Right lung (tissue), 5 donors: Measurements from ENCODE around the gene EVI5. TPM values are rescaled to one million over a fixed set of nuclear protein-coding genes. Genes with fewer than 3 reads are reported as not detected.
A peak's percentile ranks its signal among the peaks of the same experiment; 100 is the strongest.
"Not testable (repeated sequence)": the region's sequence is repeated elsewhere in the genome, so short reads cannot be mapped to it uniquely, and the experiment has no call there.

ENCODE experiments used
- DNase-seq, 2 donors: peaks; one replicate each; pipeline ENCODE4 v3.0.0-alpha.2; 2013
- polyA plus RNA-seq, 5 donors: library from polyadenylated mRNA; unstranded; fragments of 120-200 nt; gene quantifications; one replicate each; pipeline versions ENCODE4 v1.2.1 to v1.2.3, GENCODE V29; 2013; ENCODE audit warnings: inconsistent platforms in 1 of 5, low replicate concordance in 1 of 5; ENCODE audit not compliant: insufficient read length in 5 of 5, insufficient read depth in 1 of 5

Gene EVI5
- polyA plus RNA-seq, 5 donors: 15.2 to 22.5 (median 21.7) TPM

- DNase-seq: no peak
Observed at GRCh38 chr1:92749024-92749634, 35.8 kb downstream of the EVI5 start.

DNA sequence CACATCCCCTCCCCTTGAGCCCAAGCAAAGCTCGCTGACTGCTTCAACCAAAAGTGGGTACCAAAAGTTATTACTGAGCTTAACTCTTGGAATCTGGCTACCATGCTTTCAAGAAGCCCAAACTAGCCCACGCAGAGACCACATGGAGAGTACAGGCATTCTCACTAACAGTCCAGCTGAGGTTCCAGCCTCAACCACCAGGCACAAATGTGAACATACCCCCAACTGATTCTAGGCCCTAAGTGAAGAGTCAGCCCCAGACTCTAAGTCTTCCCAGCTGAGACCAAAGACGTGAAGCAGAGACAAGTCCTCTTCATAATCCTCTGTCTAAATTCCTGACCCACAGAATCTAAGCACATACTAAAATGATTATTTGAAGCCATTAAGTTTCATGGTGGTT, 36.8 kb downstream of the EVI5 start:
- DNase-seq: no peak

GRCh38 chr1:92747735-92748134, 37.2 kb downstream of the EVI5 start:
- no peak for DNase-seq

DNA sequence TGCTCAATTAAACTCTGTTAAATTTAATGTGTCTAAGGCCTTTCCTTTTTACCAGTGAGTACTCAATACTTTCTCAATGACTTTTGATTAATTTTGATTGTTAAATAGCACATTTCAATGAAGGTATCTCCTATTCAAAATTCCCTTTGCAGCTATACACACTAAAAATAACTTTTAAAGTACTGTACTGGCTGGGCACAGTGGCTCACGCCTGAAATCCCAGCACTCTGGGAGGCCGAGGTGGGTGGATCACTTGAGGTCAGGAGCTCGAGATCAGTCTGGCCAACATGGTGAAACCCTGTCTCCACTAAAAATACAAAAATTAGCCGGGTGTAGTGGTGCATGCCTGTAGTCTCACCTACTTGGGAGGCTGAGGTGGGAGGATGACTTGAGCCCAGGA, 38.7 kb downstream of the EVI5 start:
- not testable (repeated sequence) for DNase-seq

GRCh38 chr1:92743221-92743620, 41.7 kb downstream of the EVI5 start:
- DNase-seq: no peak

DNA sequence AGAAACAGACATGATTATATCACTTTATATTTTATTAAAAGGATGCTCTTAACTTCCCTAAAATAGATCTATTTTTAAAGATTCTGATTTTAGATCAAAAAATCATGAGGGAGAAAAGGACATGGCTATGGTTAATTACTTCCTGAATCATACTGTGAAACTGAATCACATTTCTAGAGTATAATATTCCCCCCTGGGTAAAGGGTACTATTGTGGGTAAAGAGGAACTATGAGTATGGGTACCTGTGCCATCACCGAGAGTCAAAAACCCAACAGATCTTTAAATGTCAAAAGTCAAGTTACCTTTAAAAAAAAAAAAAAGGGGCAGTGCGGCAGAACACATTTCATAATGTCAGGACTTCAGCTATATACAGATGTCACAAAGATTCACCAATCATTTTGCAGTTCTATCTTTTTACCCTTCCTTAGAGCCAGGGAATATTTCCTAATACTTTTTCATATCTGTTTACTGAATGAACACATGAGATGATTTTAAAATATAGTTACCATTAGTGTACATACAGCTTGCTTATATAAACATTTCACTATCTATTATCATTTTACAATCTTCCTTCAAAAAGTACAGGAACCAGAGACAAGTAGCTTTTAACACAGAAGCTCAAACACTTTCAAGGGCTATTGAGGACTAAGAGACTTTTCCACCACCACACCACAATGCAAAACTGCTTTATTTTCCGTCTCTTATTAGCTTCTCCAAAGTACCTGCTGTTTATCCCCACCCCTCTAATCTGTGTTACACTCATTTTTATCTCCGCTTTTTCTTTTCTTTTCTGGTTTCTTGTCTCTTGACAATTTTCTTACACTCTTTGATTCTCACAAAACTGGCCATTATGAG, 45.0 kb downstream of the EVI5 start:
- DNase-seq: no peak

DNA sequence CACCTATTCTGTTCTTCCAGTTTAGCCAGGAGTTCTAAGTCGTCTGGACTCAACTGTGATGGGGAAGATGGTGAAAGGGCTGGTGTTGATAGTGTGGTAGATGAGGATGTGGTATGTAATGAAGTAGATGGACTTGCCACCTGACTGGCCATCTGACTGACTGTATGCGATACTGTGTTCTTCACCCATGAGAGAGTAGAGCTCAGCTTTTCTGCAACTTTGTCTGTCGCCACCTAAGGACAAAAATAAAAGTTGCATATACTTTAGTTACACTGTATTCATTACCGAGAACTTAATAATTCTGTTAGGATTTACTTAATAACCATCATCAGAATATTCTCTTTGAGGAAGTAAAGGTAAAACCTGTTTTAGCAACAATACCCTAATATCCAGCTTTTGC, 48.5 kb downstream of the EVI5 start:
- no peak for DNase-seq

DNA sequence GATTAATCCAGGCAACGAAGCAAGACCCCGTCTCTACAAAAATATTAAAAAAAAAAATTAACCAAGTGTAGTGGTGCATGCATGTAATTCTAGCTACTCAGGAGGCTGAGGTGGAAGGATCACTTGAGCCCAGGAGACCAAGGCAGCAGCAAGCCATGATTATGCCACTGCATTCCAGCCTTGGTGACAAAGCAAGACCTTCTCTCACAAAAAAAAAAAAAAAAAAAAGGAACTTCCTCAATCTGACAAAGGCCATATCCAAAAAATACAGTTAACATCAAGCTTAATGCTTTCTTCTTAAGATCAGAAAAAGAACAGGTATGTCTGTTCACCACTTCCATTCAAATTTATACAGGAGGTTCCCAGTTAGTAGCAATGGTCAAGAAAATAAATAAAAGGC, 54.4 kb downstream of the EVI5 start:
- no peak for DNase-seq

DNA sequence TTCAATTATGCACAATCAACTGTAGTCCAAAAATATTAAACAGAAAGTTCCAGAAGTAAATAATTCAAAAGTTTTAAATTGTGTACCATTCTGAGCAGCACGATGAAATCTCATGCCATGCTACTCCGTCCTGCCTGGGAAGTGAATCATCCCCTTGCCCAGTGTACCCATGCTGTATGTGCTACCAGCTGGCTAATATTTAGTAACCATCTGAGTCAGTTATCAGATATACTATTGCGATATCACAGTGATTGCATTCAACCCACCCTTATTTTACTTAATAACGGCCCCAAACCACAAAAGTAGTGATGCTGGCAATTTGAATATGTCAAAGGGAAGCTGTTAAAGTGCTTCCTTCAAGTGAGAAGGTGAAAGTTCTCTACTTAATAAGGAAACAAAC, 56.2 kb downstream of the EVI5 start:
- DNase-seq: no peak

GRCh38 chr1:92723713-92724112, 61.2 kb downstream of the EVI5 start:
- DNase-seq: not testable (repeated sequence)

DNA sequence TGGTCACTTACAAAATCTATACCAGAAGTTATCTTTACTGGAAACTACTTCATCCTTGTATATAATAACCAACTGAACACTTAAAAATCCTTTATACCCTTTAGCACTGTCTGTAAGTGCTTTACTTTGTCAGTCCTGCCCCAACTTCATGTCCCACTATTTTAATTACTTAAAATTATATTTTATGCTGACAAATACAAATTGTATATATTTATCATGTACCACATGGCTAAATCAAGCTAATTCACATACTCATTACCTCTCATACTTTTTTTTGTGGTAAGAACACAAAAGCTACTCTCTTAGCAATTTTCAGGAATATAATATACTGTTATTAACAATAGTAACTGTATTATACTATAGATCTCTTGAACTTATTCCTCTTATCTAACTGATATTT, 63.0 kb downstream of the EVI5 start:
- no peak for DNase-seq

DNA sequence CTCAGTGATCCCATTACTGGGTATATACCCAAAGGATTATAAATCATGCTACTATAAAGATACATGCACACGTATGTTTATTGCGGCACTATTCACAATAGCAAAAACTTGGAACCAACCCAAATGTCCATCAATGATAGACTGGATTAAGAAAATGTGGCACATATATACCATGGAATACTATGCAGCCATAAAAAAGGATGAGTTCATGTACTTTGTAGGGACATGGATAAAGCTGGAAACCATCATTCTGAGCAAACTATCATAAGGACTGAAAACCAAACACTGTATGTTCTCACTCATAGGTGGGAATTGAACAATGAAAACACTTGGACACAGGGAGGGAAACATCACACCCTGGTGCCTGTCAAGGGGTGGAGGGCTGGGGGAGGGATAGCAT, 63.8 kb downstream of the EVI5 start:
- not testable (repeated sequence) for DNase-seq

DNA sequence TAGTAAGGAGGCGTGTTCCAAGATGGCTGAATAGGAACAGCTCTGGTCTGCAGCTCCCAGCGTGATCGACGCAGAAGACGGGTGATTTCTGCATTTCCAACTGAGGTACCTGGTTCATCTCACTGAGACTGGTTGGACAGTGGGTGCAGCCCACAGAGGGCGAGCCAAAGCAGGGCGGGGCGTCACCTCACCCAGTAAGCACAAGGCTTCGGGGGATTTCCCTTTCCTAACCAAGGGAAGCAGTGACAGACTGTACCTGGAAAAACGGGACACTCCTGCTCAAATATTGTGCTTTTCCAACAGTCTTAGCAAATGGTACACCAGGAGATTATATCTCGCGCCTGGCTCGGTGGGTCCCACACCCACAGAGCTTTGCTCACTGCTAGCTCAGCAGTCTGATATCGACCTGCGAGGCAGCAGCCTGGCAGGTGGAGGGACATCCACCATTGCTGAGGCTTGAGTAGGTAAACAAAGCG, 69.4 kb downstream of the EVI5 start:
- DNase-seq: not testable (repeated sequence)

GRCh38 chr1:92713939-92714338, 71.0 kb downstream of the EVI5 start:
- DNase-seq: no peak

DNA sequence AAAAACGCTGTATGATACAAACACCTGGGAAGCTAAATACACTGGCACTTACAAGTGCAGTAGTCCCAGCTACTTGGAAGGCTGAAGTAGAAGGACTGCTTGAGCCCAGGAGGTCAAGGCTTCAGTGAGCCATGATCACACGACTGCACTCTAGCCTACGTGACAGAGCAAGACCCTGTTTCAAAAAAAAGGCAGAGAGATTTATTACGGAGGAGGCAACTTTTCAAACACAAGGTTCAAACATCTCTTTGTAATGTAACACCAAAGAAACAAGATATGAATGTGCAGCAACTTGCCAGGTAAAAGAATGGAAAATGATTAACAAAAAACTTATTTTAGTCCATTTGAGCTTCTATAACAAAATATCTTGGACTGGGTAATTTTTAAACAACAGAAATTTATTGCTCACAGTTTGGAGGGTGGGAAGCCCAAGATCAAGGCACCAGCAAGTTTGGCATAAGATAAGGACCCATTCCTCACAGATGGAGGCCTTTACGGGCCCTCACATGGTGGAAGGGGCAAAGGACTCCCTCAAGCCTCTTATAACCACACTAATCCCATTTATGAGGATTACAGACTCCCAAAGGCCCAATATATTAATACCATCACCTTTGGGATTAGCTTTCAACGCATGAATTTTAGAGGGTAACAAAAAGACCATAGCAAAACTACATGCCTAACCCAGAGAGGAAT, 73.3 kb downstream of the EVI5 start:
- DNase-seq: peak in 1 of 2 donors; percentile 6

DNA sequence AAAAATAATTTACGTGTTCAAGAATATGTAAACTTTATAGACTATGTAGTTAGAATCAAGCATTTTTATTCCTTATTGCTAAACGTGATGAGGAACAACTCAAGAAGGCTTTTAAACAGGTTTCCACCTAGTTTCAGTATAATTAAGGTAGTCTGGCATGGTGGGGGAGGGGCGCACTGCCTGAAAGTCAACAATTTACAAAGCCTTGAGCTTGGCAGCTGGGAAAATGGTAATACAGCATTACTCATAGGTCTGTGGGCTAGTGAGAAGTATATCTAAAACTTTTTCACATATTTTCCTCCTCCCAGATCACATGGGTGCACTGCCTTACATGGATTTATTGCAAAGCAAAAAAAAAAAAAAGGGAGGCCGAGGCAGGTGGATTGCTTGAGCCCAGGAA, 75.2 kb downstream of the EVI5 start:
- DNase-seq: peak in 1 of 2 donors; percentile 1

- no peak for DNase-seq
Observed at GRCh38 chr1:92708368-92708950, 76.4 kb downstream of the EVI5 start.

GRCh38 chr1:92707709-92708108, 77.2 kb downstream of the EVI5 start:
- DNase-seq: no peak

- no peak for DNase-seq
Observed at GRCh38 chr1:92707292-92707691, 77.6 kb downstream of the EVI5 start.

DNA sequence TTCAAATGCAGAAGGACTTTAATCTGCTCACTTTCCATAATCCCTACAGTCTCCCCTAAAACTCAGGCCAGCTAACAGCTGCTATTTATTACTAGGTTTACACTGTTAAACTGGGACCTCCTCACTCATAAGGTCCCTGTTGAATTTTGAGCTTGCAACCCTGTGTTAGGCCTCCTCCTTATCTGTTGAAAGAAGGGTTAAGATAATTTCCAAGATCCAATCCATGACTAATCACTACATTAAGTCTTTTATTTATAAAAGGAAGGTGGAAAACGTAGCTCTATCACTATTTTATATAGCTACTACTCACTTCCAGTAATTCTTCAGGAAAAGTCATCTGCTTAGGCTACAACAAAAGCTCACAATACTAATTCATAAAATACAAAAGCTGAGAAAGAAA, 79.5 kb downstream of the EVI5 start:
- no peak for DNase-seq

DNA sequence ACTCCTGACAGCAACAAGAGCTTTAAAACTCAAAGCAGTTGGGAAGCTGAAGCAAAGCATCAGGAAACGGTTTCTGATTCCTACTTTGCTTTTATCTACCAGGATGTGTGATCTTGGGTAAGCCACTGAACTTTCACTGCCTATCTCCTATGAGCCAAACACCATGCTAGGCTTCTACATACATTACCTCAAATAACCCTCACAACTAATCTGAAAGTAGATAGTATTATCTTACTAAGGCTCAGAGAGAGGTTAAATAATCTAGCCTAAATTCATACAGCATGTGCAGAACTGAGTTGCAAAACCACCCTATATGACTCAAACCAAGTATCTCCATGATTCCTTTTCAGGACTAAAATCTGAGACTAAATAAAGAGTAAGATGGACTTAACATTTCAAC, 83.8 kb downstream of the EVI5 start:
- DNase-seq: no peak

- DNase-seq: no peak
Observed at GRCh38 chr1:92698932-92699331, 86.0 kb downstream of the EVI5 start.
